GM12878 (cell line): Measurements from ENCODE around the gene THOC6. TPM values are rescaled to one million over a fixed set of nuclear protein-coding genes. Genes with fewer than 3 reads are reported as not detected.
A peak's percentile ranks its signal among the peaks of the same experiment; 100 is the strongest.

ENCODE experiments used
- ASH2L ChIP-seq: fragments of 300-600, 200-600 bp; sonication (generic); IDR thresholded peaks from 2 replicates; pipeline ENCODE4 v1.6.1; 2017; ENCODE audit warnings: low read depth, mild to moderate bottlenecking, borderline replicate concordance
- CBX5 ChIP-seq: sonication (generic); IDR thresholded peaks from 2 replicates; pipeline ENCODE4 v1.6.1; 2016; ENCODE audit warnings: low read depth, moderate library complexity, mild to moderate bottlenecking, inconsistent platforms
- EED ChIP-seq: sonication (generic); IDR thresholded peaks from 2 replicates; pipeline ENCODE4 v1.6.1; 2016; ENCODE audit warnings: antibody characterized with exemption, low read depth
- EGR1 ChIP-seq, 2 experiments: IDR thresholded peaks; 1 replicate in 1 of 2; 2 replicates in 1 of 2; pipeline ENCODE4 v1.6.1; 2011 to 2012; ENCODE audit warnings: low read depth in 2 of 2, low read length in 2 of 2, borderline replicate concordance in 1 of 2, mild to moderate bottlenecking in 1 of 2, moderate library complexity in 1 of 2
- LARP7 ChIP-seq: fragments of 450-650 bp; IDR thresholded peaks from 2 replicates; pipeline ENCODE4 v1.6.1; 2017; ENCODE audit warnings: mild to moderate bottlenecking
- MTA3 ChIP-seq: IDR thresholded peaks from 2 replicates; pipeline ENCODE4 v1.6.1; 2012; ENCODE audit warnings: low read length, inconsistent platforms, borderline replicate concordance
- NBN ChIP-seq: fragments of 450-650 bp; IDR thresholded peaks from 2 replicates; pipeline ENCODE4 v1.6.1; 2016
- PAX5 ChIP-seq: IDR thresholded peaks from 2 replicates; pipeline ENCODE4 v1.6.1; 2011; ENCODE audit warnings: low read depth, low read length, borderline replicate concordance
- PAX8 ChIP-seq: fragments of 450-650 bp; IDR thresholded peaks from 2 replicates; pipeline ENCODE4 v1.6.1; 2017; ENCODE audit warnings: mild to moderate bottlenecking, moderate library complexity
- RB1 ChIP-seq: fragments of 450-650 bp; formaldehyde crosslinking; IDR thresholded peaks from 2 replicates; pipeline ENCODE4 v1.6.1; 2017; ENCODE audit warnings: mild to moderate bottlenecking, borderline replicate concordance
- SIN3A ChIP-seq: IDR thresholded peaks from 2 replicates; pipeline ENCODE4 v1.6.1; 2012; ENCODE audit warnings: low read depth, low read length, improper control_type of control experiment
- SMAD5 ChIP-seq: IDR thresholded peaks from 2 replicates; pipeline ENCODE4 v1.6.1; 2016; ENCODE audit warnings: antibody characterized with exemption, low read depth
- ZNF274 ChIP-seq: IDR thresholded peaks from one replicate; pipeline ENCODE4 v1.8.0; 2011; ENCODE audit not compliant: insufficient read length, insufficient read depth
- polyA plus RNA-seq, 11 experiments: library from polyadenylated mRNA; depleted of rRNA in 4 of 11; unstranded in 6 of 11; stranded (reverse) in 5 of 11; fragments of >200 nt; fragmentation: Nextera tagmentation in 4 of 11; fragmentation: Illumina TruSeq in 1 of 11; extraction: Ambion mirVana in 4 of 11; extraction: Trizol in 1 of 11; gene quantifications; 1 replicate in 1 of 11; 2 replicates in 10 of 11; pipeline versions ENCODE4 v1.2.1 to v1.2.3, GENCODE V29; 2011 to 2016; ENCODE audit warnings: inconsistent platforms in 2 of 11, missing spikeins in 2 of 11, low read depth in 1 of 11
- total RNA-seq, 4 experiments: library from RNA; depleted of rRNA in 3 of 4; stranded (reverse); fragments of >200 nt in 3 of 4; fragmentation: Illumina TruSeq in 1 of 4; extraction: Trizol in 1 of 4; gene quantifications; 2 replicates each; pipeline versions ENCODE4 v1.2.1 to v1.2.3, GENCODE V29; 2013 to 2021
- TF ChIP-seq, protein P1 (sequence below): IDR thresholded peaks from 2 replicates; pipeline ENCODE4 v1.6.1; 2012; ENCODE audit warnings: low read depth, low read length, improper control_type of control experiment
- TF ChIP-seq, protein P2 (sequence below): IDR thresholded peaks from 2 replicates; pipeline ENCODE4 v1.6.1; 2012; ENCODE audit warnings: low read depth, low read length, improper control_type of control experiment
- TF ChIP-seq, protein P3 (sequence below), 3 experiments: IDR thresholded peaks in 2 of 3; conservative IDR thresholded peaks in 1 of 3; 2 replicates each; pipeline ENCODE4 v1.5.1; 2011; ENCODE audit warnings: low read depth in 3 of 3, low read length in 3 of 3, mild to moderate bottlenecking in 3 of 3, control low read depth in 2 of 3, moderate library complexity in 2 of 3, inconsistent platforms in 1 of 3, mixed read lengths in 1 of 3; ENCODE audit not compliant: control insufficient read depth in 2 of 3, insufficient read depth in 1 of 3; ENCODE audit errors: extremely low read depth in 1 of 3
- TF ChIP-seq, protein P4 (sequence below): IDR thresholded peaks from 2 replicates; pipeline ENCODE4 v1.6.1; 2012; ENCODE audit warnings: improper control_type of control experiment, low read depth, low read length; ENCODE audit not compliant: insufficient replicate concordance
- TF ChIP-seq, protein P5 (sequence below): fragments of 450-650 bp; IDR thresholded peaks from 2 replicates; pipeline ENCODE4 v1.6.1; 2016; ENCODE audit warnings: mild to moderate bottlenecking

THOC6 gene
- total and polyA plus RNA-seq, 10 of the 15 experiments (the other 5 are each of a cell fraction or from before 2014, with no cell fraction given) = 1.0 to 54.4 (median 27.9) TPM

DNA sequence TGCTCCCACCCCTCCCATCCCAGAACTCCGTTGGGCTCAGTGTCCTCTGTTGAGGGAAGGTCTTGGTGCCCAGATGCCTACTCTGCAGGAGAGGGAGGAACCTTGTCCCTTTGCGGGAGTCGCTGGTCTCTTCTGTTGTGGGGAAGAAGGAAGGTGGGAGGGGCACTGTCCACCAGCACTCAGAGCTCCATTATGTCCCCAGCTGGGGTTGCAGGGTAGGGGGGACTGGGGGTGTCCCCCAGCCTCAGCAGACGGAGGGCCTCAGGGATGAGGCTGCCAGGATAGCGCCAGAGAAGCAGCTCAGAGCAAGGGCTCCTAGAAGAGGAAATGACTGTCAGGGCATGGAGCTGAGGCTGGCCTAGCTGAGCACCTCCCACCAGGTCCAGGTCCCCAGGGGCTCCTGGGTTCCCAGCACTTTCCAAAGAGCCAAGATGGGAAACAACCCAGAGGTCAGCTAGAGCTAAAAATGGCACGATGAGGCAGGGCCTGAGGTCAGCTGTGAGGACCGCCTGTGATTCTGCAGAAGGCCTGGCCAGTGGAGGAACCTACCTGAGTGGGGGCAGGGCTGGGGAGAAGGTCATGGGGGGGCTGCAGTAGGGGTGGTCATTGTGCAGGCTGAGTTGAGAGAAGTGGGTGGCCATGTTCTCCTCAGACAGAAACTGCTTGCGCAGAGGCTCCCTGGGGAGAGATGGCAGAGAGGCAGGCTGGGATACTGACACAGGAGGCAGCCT lies 986 bp upstream of the THOC6 start (continued):
- TF ChIP-seq, protein P1, sequence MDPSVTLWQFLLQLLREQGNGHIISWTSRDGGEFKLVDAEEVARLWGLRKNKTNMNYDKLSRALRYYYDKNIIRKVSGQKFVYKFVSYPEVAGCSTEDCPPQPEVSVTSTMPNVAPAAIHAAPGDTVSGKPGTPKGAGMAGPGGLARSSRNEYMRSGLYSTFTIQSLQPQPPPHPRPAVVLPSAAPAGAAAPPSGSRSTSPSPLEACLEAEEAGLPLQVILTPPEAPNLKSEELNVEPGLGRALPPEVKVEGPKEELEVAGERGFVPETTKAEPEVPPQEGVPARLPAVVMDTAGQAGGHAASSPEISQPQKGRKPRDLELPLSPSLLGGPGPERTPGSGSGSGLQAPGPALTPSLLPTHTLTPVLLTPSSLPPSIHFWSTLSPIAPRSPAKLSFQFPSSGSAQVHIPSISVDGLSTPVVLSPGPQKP = no peak
- TF ChIP-seq EED (no peak), MTA3 (no peak), CBX5 (no peak), EGR1 (IDR thresholded peaks at IDR 0.05; ENCODE audit: borderline replicate concordance in 1 of 2, low read depth in 2 of 2, low read length in 2 of 2) (no peak), NBN (no peak), RB1 (no peak), PAX8 (no peak), PAX5 (no peak), SMAD5 (no peak), LARP7 (no peak), ASH2L (no peak), SIN3A (no peak), ZNF274 (no peak)
- TF ChIP-seq, protein P2, sequence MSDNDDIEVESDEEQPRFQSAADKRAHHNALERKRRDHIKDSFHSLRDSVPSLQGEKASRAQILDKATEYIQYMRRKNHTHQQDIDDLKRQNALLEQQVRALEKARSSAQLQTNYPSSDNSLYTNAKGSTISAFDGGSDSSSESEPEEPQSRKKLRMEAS = no peak
- TF ChIP-seq, protein P3, sequence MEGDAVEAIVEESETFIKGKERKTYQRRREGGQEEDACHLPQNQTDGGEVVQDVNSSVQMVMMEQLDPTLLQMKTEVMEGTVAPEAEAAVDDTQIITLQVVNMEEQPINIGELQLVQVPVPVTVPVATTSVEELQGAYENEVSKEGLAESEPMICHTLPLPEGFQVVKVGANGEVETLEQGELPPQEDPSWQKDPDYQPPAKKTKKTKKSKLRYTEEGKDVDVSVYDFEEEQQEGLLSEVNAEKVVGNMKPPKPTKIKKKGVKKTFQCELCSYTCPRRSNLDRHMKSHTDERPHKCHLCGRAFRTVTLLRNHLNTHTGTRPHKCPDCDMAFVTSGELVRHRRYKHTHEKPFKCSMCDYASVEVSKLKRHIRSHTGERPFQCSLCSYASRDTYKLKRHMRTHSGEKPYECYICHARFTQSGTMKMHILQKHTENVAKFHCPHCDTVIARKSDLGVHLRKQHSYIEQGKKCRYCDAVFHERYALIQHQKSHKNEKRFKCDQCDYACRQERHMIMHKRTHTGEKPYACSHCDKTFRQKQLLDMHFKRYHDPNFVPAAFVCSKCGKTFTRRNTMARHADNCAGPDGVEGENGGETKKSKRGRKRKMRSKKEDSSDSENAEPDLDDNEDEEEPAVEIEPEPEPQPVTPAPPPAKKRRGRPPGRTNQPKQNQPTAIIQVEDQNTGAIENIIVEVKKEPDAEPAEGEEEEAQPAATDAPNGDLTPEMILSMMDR (IDR thresholded peaks at IDR 0.05 in 2 of 3, conservative IDR thresholded peaks at IDR 0.05 in 1 of 3; ENCODE audit: control insufficient read depth in 2 of 3, extremely low read depth in 1 of 3, insufficient read depth in 1 of 3, low read depth in 3 of 3, low read length in 3 of 3) = no peak
- TF ChIP-seq, protein P4, sequence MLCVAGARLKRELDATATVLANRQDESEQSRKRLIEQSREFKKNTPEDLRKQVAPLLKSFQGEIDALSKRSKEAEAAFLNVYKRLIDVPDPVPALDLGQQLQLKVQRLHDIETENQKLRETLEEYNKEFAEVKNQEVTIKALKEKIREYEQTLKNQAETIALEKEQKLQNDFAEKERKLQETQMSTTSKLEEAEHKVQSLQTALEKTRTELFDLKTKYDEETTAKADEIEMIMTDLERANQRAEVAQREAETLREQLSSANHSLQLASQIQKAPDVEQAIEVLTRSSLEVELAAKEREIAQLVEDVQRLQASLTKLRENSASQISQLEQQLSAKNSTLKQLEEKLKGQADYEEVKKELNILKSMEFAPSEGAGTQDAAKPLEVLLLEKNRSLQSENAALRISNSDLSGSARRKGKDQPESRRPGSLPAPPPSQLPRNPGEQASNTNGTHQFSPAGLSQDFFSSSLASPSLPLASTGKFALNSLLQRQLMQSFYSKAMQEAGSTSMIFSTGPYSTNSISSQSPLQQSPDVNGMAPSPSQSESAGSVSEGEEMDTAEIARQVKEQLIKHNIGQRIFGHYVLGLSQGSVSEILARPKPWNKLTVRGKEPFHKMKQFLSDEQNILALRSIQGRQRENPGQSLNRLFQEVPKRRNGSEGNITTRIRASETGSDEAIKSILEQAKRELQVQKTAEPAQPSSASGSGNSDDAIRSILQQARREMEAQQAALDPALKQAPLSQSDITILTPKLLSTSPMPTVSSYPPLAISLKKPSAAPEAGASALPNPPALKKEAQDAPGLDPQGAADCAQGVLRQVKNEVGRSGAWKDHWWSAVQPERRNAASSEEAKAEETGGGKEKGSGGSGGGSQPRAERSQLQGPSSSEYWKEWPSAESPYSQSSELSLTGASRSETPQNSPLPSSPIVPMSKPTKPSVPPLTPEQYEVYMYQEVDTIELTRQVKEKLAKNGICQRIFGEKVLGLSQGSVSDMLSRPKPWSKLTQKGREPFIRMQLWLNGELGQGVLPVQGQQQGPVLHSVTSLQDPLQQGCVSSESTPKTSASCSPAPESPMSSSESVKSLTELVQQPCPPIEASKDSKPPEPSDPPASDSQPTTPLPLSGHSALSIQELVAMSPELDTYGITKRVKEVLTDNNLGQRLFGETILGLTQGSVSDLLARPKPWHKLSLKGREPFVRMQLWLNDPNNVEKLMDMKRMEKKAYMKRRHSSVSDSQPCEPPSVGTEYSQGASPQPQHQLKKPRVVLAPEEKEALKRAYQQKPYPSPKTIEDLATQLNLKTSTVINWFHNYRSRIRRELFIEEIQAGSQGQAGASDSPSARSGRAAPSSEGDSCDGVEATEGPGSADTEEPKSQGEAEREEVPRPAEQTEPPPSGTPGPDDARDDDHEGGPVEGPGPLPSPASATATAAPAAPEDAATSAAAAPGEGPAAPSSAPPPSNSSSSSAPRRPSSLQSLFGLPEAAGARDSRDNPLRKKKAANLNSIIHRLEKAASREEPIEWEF = no peak
- TF ChIP-seq, protein P5, sequence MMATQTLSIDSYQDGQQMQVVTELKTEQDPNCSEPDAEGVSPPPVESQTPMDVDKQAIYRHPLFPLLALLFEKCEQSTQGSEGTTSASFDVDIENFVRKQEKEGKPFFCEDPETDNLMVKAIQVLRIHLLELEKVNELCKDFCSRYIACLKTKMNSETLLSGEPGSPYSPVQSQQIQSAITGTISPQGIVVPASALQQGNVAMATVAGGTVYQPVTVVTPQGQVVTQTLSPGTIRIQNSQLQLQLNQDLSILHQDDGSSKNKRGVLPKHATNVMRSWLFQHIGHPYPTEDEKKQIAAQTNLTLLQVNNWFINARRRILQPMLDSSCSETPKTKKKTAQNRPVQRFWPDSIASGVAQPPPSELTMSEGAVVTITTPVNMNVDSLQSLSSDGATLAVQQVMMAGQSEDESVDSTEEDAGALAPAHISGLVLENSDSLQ = peak; percentile 67; the same call in 1 of the 2 replicates
- TF ChIP-seq, all 136 proteins: peak for 5
